ENCODE data around the gene CIRBP.

DNA sequence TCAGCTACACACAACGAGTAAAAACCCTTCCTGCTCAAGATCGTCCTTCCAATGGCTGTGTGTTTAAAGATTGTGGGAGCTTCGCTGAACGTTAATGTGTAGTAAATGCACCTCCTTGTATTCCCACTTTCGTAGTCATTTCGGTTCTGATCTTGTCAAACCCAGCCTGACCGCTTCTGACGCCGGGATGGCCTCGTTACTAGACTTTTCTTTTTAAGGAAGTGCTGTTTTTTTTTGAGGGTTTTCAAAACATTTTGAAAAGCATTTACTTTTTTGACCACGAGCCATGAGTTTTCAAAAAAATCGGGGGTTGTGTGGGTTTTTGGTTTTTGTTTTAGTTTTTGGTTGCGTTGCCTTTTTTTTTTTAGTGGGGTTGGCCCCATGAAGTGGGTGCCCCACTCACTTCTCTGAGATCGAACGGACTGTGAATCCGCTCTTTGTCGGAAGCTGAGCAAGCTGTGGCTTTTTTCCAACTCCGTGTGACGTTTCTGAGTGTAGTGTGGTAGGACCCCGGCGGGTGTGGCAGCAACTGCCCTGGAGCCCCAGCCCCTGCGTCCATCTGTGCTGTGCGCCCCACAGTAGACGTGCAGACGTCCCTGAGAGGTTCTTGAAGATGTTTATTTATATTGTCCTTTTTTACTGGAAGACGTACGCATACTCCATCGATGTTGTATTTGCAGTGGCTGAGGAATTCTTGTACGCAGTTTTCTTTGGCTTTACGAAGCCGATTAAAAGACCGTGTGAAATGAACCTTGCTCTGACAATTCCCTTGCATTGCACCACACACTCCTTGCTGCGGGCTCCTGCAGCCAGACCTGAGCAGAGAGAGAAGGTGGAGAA lies 3.5 kb downstream of the CIRBP start:
- no peak for TF ChIP-seq EZH2 (IDR thresholded peaks at IDR 0.05; ENCODE audit: borderline replicate concordance, insufficient read depth, low read depth, low read length, poor library complexity, severe bottlenecking)
- TF ChIP-seq, protein P1, sequence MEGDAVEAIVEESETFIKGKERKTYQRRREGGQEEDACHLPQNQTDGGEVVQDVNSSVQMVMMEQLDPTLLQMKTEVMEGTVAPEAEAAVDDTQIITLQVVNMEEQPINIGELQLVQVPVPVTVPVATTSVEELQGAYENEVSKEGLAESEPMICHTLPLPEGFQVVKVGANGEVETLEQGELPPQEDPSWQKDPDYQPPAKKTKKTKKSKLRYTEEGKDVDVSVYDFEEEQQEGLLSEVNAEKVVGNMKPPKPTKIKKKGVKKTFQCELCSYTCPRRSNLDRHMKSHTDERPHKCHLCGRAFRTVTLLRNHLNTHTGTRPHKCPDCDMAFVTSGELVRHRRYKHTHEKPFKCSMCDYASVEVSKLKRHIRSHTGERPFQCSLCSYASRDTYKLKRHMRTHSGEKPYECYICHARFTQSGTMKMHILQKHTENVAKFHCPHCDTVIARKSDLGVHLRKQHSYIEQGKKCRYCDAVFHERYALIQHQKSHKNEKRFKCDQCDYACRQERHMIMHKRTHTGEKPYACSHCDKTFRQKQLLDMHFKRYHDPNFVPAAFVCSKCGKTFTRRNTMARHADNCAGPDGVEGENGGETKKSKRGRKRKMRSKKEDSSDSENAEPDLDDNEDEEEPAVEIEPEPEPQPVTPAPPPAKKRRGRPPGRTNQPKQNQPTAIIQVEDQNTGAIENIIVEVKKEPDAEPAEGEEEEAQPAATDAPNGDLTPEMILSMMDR (IDR thresholded peaks at IDR 0.05): no peak
